Activated CD4-positive, alpha-beta T cell treated with anti-CD3 and anti-CD28 coated beads, Interleukin-2, amount 10 ng/mL, durations not matched to agents 7 days and 5 days (primary cell): ENCODE data around the gene NFE2L3. TPM values are rescaled to one million over a fixed set of nuclear protein-coding genes. Genes with fewer than 3 reads are reported as not detected.

ENCODE experiments used
- CTCF ChIA-PET: fragments of 350-600 bp; sonication (Branson Sonifier 250); formaldehyde crosslinking; loops from one replicate; lab custom pipeline; 2021; ENCODE audit warnings: antibody characterized with exemption; lab: Charles Lee
- POLR2A ChIA-PET: fragments of 350-600 bp; sonication (Branson Sonifier 250); formaldehyde crosslinking; loops from one replicate; lab custom pipeline; 2021; ENCODE audit warnings: antibody characterized with exemption; lab: Charles Lee
- DNase-seq: peaks from one replicate; pipeline ENCODE4 v3.0.0-alpha.2; 2020
- H3K27ac Mint-ChIP-seq: one replicate; pipeline ENCODE4 v1.8.0; 2021; ENCODE audit warnings: mild to moderate bottlenecking, moderate library complexity, mixed read lengths
- H3K27me3 Mint-ChIP-seq: one replicate; pipeline ENCODE4 v1.8.0; 2021; ENCODE audit warnings: mixed read lengths
- H3K36me3 Mint-ChIP-seq: one replicate; pipeline ENCODE4 v1.8.0; 2021; ENCODE audit warnings: low read depth, mixed read lengths
- H3K4me1 Mint-ChIP-seq: one replicate; pipeline ENCODE4 v1.8.0; 2021; ENCODE audit warnings: mixed read lengths
- H3K4me3 Mint-ChIP-seq: one replicate; pipeline ENCODE4 v1.8.0; 2021; ENCODE audit warnings: mild to moderate bottlenecking, moderate library complexity, mixed read lengths
- H3K9me3 Mint-ChIP-seq: one replicate; pipeline ENCODE4 v1.8.0; 2021; ENCODE audit warnings: mixed read lengths
- total RNA-seq, 2 experiments: library from RNA; stranded (reverse); gene quantifications; one replicate each; pipeline ENCODE4 v1.2.3, GENCODE V29; 2021

The NFE2L3 gene
- total RNA-seq, 2 experiments from 2014 or later = 12.0 to 15.3 TPM

DNA sequence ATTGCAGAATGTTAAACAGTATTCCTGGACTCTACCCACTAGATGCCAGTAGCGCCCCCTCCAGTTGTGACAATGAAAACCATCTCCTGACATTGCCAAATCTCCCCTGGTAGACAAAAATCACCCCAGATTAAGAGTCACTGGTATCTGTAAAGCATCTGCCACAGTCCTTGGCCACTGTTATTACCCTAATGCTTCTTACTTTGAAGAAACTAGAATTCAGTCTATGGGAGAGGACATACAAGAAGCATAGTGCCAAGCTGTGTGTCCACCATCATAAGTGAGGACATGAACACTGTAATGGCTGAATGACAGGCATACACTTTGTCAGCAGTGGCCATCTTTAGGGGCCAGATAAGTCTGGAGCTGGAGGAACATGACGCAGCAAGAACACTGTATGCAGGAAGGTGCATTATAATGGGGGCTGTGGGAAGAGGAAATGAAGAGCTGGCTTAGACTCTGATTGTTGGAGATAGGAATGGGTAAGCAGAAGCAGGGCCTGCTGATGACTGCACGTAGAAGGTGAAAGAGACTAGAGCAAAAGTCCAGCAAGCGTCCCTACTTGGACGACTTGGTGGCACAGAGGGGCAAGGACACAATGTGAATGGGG lies 82.0 kb downstream of the NFE2L3 start:
- DNase-seq = no peak
- POLR2A ChIA-PET = no interaction called here
- no peak overlapping the region for H3K4me3 Mint-ChIP-seq
- H3K9me3 Mint-ChIP-seq = no peaks in the 10 kb centered on the region
- CTCF ChIA-PET = interaction anchor here (1.4 kb wide), 2 partner anchors 24 to 131 kb away, joined by 3 read pairs; no protein-coding TSS in a partner anchor
- peaks cover 9% of the 10 kb centered on the region for H3K27me3 Mint-ChIP-seq
- no peaks in the 10 kb centered on the region for H3K36me3 Mint-ChIP-seq
- no peak overlapping the region for H3K27ac Mint-ChIP-seq
- H3K4me1 Mint-ChIP-seq = no peaks in the 10 kb centered on the region

Other genes with a start within 250 kb of the NFE2L3 start
- gene HNRNPA2B1, start 48.5 kb downstream of the NFE2L3 start, total RNA-seq = 100 to 1,000 TPM; 649 to 781 TPM
- gene CBX3, start 49.5 kb downstream of the NFE2L3 start, total RNA-seq = 100 to 1,000 TPM; 217 to 235 TPM
- gene SNX10, start 139.7 kb downstream of the NFE2L3 start, total RNA-seq = 10 to 100 TPM; 28.1 to 28.9 TPM